WTC11 (cell line): ENCODE results near the gene KBTBD3. TPM values are rescaled to one million over a fixed set of nuclear protein-coding genes. Genes with fewer than 3 reads are reported as not detected.

Experiments used
- ATAC-seq: fragments of 200-7000 bp; cut with Tn5 transposase; 2 replicates; pipeline ENCODE4 v1.10.0; 2021; ENCODE audit warnings: mild to moderate bottlenecking, moderate library complexity
- CTCF ChIA-PET: fragments of 300-600 bp; sonication (Branson Sonifier 250); formaldehyde crosslinking; loops from one replicate; lab custom pipeline; 2021; ENCODE audit warnings: antibody characterized with exemption; lab: Charles Lee
- POLR2A ChIA-PET: fragments of 350-600 bp; sonication (Branson Sonifier 250); formaldehyde crosslinking; loops from one replicate; lab custom pipeline; 2021; ENCODE audit warnings: antibody characterized with exemption; lab: Charles Lee
- DNase-seq: peaks from one replicate; pipeline ENCODE4 v3.0.0; 2021; ENCODE audit warnings: low spot score
- H3K27ac Mint-ChIP-seq: 2 replicates; pipeline ENCODE4 v1.8.0; 2021; ENCODE audit warnings: mixed read lengths
- H3K27me3 Mint-ChIP-seq: 2 replicates; pipeline ENCODE4 v1.8.0; 2021; ENCODE audit warnings: low read depth, mild to moderate bottlenecking, moderate library complexity, mixed read lengths
- H3K36me3 Mint-ChIP-seq: 2 replicates; pipeline ENCODE4 v1.8.0; 2021; ENCODE audit warnings: mixed read lengths
- H3K4me1 Mint-ChIP-seq: 2 replicates; pipeline ENCODE4 v1.8.0; 2022; ENCODE audit warnings: mixed read lengths
- H3K4me3 Mint-ChIP-seq: 2 replicates; pipeline ENCODE4 v1.8.0; 2021; ENCODE audit warnings: mild to moderate bottlenecking, moderate library complexity, mixed read lengths
- H3K9me3 Mint-ChIP-seq: 2 replicates; pipeline ENCODE4 v1.8.0; 2021; ENCODE audit warnings: mixed read lengths
- CREM ChIP-seq: sonication (generic); formaldehyde crosslinking; IDR thresholded peaks from 2 replicates; pipeline ENCODE4 v1.8.1; 2022; ENCODE audit warnings: mild to moderate bottlenecking, missing genetic modification reagents, moderate library complexity
- ESRRA ChIP-seq: sonication (generic); formaldehyde crosslinking; IDR thresholded peaks from 2 replicates; pipeline ENCODE4 v1.8.1; 2022; ENCODE audit warnings: mild to moderate bottlenecking, missing genetic modification reagents, borderline replicate concordance
- ETV6 ChIP-seq: sonication (generic); formaldehyde crosslinking; IDR thresholded peaks from 2 replicates; pipeline ENCODE4 v1.8.1; 2022; ENCODE audit warnings: mild to moderate bottlenecking, missing genetic modification reagents
- GABPB1 ChIP-seq: sonication (generic); formaldehyde crosslinking; IDR thresholded peaks from 2 replicates; pipeline ENCODE4 v1.8.1; 2023; ENCODE audit warnings: mild to moderate bottlenecking, missing genetic modification reagents
- HMGA2 ChIP-seq: fragments of 250-450 bp; sonication (Bioruptor Pico); IDR thresholded peaks from 2 replicates; pipeline ENCODE4 v1.4.0; 2021; ENCODE audit warnings: mild to moderate bottlenecking, moderate library complexity
- JUN ChIP-seq: sonication (generic); formaldehyde crosslinking; IDR thresholded peaks from 2 replicates; pipeline ENCODE4 v1.8.0; 2023; ENCODE audit warnings: mild to moderate bottlenecking, missing genetic modification reagents
- MXD4 ChIP-seq: fragments of 250-450 bp; sonication (Bioruptor Pico); IDR thresholded peaks from 2 replicates; pipeline ENCODE4 v1.8.0; 2021; ENCODE audit warnings: mild to moderate bottlenecking, moderate library complexity, borderline replicate concordance
- NFE2L1 ChIP-seq: sonication (generic); formaldehyde crosslinking; IDR thresholded peaks from 2 replicates; pipeline ENCODE4 v1.8.1; 2023; ENCODE audit warnings: missing genetic modification reagents
- NFYB ChIP-seq: sonication (generic); formaldehyde crosslinking; conservative IDR thresholded peaks from 2 replicates; pipeline ENCODE4 v1.8.0; 2022; ENCODE audit warnings: low read depth, missing genetic modification reagents
- SP1 ChIP-seq: sonication (generic); formaldehyde crosslinking; conservative IDR thresholded peaks from 2 replicates; pipeline ENCODE4 v1.8.1; 2022; ENCODE audit warnings: missing genetic modification reagents
- TP53 ChIP-seq: sonication (generic); formaldehyde crosslinking; IDR thresholded peaks from 2 replicates; pipeline ENCODE4 v1.8.1; 2023; ENCODE audit warnings: mild to moderate bottlenecking, missing genetic modification reagents
- ZNF121 ChIP-seq: sonication (generic); formaldehyde crosslinking; IDR thresholded peaks from 2 replicates; pipeline ENCODE4 v1.8.0; 2023; ENCODE audit warnings: missing genetic modification reagents
- ZNF138 ChIP-seq: sonication (generic); formaldehyde crosslinking; conservative IDR thresholded peaks from 2 replicates; pipeline ENCODE4 v1.8.1; 2022; ENCODE audit warnings: mild to moderate bottlenecking, moderate library complexity, missing genetic modification reagents
- ZNF317 ChIP-seq: sonication (generic); formaldehyde crosslinking; IDR thresholded peaks from 2 replicates; pipeline ENCODE4 v1.8.1; 2023; ENCODE audit warnings: low read depth, mild to moderate bottlenecking, moderate library complexity, missing genetic modification reagents, borderline replicate concordance
- ZNF423 ChIP-seq: fragments of 250-450 bp; sonication (Bioruptor Pico); IDR thresholded peaks from 2 replicates; pipeline ENCODE4 v2.1.2; 2022; ENCODE audit warnings: mild to moderate bottlenecking, moderate library complexity
- total RNA-seq: library from RNA; stranded (reverse); gene quantifications from 3 replicates; pipeline ENCODE4 v1.2.3, GENCODE V29; 2021
- TF ChIP-seq, protein P1 (sequence below): sonication (generic); formaldehyde crosslinking; IDR thresholded peaks from 2 replicates; pipeline ENCODE4 v1.8.0; 2023; ENCODE audit warnings: missing genetic modification reagents
- TF ChIP-seq, protein P2 (sequence below): sonication (generic); formaldehyde crosslinking; IDR thresholded peaks from 2 replicates; pipeline ENCODE4 v1.8.1; 2023; ENCODE audit warnings: mild to moderate bottlenecking, missing genetic modification reagents, moderate library complexity
- TF ChIP-seq, protein P3 (sequence below): fragments of 250-450 bp; sonication (Bioruptor Pico); IDR thresholded peaks from 2 replicates; pipeline ENCODE4 v1.8.0; 2021; ENCODE audit warnings: mild to moderate bottlenecking
- TF ChIP-seq, protein P4 (sequence below): sonication (generic); formaldehyde crosslinking; IDR thresholded peaks from 2 replicates; pipeline ENCODE4 v1.8.0; 2023; ENCODE audit warnings: mild to moderate bottlenecking, missing genetic modification reagents
- TF ChIP-seq, protein P5 (sequence below): sonication (generic); formaldehyde crosslinking; IDR thresholded peaks from 2 replicates; pipeline ENCODE4 v1.8.1; 2022; ENCODE audit warnings: low read depth, missing genetic modification reagents, borderline replicate concordance
- TF ChIP-seq, protein P6 (sequence below): fragments of 250-450 bp; sonication (Bioruptor Pico); IDR thresholded peaks from 2 replicates; pipeline ENCODE4 v1.9.0; 2021; ENCODE audit warnings: moderate library complexity, mild to moderate bottlenecking, inconsistent platforms, borderline replicate concordance
- TF ChIP-seq, protein P7 (sequence below): sonication (generic); formaldehyde crosslinking; IDR thresholded peaks from 2 replicates; pipeline ENCODE4 v1.8.1; 2022; ENCODE audit warnings: missing genetic modification reagents, borderline replicate concordance
- TF ChIP-seq, protein P8 (sequence below): sonication (generic); formaldehyde crosslinking; IDR thresholded peaks from 2 replicates; pipeline ENCODE4 v1.8.1; 2023; ENCODE audit warnings: mild to moderate bottlenecking, missing genetic modification reagents, borderline replicate concordance
- TF ChIP-seq, protein P9 (sequence below): sonication (generic); formaldehyde crosslinking; IDR thresholded peaks from 2 replicates; pipeline ENCODE4 v1.8.0; 2022; ENCODE audit warnings: mild to moderate bottlenecking, missing genetic modification reagents

KBTBD3 gene
- total RNA-seq, 1 experiment from 2014 or later, result 4.1 TPM

DNA sequence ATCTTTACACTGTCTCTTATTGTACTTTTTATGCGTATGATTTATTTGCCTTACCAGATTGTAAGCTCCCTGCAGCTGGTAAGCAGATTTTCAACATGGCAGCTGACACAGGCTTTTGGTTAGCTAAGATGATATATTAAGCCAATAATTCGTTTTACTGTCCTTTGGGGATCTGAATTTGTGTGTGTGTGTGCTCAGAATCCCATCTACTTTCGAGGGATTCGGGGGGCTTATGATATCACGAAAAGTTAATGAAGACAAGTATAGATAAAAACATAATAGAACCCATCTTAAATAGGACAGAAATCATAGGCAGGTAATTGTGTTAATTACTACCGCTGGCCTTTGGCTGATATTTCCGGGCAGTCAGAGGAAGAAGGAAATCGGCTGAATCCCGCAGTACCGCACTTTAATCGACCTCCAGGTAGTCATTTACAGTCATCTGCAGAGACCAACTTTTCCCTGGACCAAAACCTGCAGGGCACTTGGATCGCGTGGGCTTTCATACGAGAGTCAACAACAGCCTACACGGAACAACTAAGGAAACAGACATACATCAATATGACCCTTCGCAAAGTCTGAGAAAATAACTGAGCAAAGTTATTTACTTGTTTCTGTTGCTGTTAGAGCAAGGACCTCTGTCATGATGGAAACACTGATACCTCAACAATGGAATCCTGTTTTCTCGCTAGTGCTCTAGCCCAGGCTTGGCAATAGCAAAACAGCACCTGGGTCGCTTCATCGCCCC, 802 bp downstream of the KBTBD3 start:
- H3K27ac Mint-ChIP-seq, result peak overlapping the region; percentile 98
- ATAC-seq, result no peak
- POLR2A ChIA-PET, result interaction anchor here (0.6 to 1.2 kb wide), 5 partner anchors 24 to 116 kb away, joined by 3 to 12 read pairs (median 3); no protein-coding TSS in a partner anchor

DNA sequence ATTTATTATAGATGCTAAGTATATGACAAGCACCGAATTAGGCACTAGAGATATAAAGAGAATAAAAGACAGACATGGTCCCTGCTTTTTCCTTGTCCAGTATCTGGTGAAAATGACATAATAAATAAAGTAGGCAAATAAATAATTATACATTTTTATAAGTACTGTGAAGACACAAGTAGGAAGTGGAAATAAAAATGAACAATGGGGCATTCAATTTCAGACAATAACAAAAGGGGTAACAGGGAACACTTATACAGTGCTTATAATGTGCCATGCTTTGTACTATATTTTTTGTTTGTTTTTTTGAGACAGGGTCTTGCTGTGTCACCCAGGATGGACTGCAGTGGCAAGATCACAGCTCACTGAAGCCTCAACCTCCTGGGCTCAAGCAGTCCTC, 4.3 kb downstream of the KBTBD3 start:
- CTCF ChIA-PET, result no interaction called here
- no peaks in the 10 kb centered on the region for H3K9me3 Mint-ChIP-seq
- no peaks in the 10 kb centered on the region for H3K27me3 Mint-ChIP-seq
- no peak overlapping the region for H3K27ac Mint-ChIP-seq
- no peaks in the 10 kb centered on the region for H3K36me3 Mint-ChIP-seq
- H3K4me3 Mint-ChIP-seq, result no peak overlapping the region
- POLR2A ChIA-PET, result interaction anchor here (0.6 kb wide), 1 partner anchor 522 kb away, joined by 3 read pairs; no protein-coding TSS in a partner anchor
- DNase-seq (no peak), ATAC-seq (no peak)
- H3K4me1 Mint-ChIP-seq, result peaks cover 13% of the 10 kb centered on the region
- TF ChIP-seq, protein P1, sequence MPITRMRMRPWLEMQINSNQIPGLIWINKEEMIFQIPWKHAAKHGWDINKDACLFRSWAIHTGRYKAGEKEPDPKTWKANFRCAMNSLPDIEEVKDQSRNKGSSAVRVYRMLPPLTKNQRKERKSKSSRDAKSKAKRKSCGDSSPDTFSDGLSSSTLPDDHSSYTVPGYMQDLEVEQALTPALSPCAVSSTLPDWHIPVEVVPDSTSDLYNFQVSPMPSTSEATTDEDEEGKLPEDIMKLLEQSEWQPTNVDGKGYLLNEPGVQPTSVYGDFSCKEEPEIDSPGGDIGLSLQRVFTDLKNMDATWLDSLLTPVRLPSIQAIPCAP (CRISPR knock-in tag), result no peak
- TF ChIP-seq ESRRA (CRISPR knock-in tag) (no peak), ZNF121 (no peak), NFE2L1 (CRISPR knock-in tag) (no peak), ZNF317 (no peak), TP53 (CRISPR knock-in tag) (no peak), MXD4 (no peak), ETV6 (CRISPR knock-in tag) (no peak), NFYB (CRISPR knock-in tag) (no peak)
- TF ChIP-seq, protein P2, sequence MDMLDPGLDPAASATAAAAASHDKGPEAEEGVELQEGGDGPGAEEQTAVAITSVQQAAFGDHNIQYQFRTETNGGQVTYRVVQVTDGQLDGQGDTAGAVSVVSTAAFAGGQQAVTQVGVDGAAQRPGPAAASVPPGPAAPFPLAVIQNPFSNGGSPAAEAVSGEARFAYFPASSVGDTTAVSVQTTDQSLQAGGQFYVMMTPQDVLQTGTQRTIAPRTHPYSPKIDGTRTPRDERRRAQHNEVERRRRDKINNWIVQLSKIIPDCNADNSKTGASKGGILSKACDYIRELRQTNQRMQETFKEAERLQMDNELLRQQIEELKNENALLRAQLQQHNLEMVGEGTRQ (CRISPR knock-in tag), result no peak
- TF ChIP-seq, protein P3, sequence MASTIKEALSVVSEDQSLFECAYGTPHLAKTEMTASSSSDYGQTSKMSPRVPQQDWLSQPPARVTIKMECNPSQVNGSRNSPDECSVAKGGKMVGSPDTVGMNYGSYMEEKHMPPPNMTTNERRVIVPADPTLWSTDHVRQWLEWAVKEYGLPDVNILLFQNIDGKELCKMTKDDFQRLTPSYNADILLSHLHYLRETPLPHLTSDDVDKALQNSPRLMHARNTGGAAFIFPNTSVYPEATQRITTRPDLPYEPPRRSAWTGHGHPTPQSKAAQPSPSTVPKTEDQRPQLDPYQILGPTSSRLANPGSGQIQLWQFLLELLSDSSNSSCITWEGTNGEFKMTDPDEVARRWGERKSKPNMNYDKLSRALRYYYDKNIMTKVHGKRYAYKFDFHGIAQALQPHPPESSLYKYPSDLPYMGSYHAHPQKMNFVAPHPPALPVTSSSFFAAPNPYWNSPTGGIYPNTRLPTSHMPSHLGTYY (CRISPR knock-in tag), result no peak
- TF ChIP-seq, protein P4, sequence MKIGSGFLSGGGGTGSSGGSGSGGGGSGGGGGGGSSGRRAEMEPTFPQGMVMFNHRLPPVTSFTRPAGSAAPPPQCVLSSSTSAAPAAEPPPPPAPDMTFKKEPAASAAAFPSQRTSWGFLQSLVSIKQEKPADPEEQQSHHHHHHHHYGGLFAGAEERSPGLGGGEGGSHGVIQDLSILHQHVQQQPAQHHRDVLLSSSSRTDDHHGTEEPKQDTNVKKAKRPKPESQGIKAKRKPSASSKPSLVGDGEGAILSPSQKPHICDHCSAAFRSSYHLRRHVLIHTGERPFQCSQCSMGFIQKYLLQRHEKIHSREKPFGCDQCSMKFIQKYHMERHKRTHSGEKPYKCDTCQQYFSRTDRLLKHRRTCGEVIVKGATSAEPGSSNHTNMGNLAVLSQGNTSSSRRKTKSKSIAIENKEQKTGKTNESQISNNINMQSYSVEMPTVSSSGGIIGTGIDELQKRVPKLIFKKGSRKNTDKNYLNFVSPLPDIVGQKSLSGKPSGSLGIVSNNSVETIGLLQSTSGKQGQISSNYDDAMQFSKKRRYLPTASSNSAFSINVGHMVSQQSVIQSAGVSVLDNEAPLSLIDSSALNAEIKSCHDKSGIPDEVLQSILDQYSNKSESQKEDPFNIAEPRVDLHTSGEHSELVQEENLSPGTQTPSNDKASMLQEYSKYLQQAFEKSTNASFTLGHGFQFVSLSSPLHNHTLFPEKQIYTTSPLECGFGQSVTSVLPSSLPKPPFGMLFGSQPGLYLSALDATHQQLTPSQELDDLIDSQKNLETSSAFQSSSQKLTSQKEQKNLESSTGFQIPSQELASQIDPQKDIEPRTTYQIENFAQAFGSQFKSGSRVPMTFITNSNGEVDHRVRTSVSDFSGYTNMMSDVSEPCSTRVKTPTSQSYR (CRISPR knock-in tag), result no peak
- TF ChIP-seq, protein P5, sequence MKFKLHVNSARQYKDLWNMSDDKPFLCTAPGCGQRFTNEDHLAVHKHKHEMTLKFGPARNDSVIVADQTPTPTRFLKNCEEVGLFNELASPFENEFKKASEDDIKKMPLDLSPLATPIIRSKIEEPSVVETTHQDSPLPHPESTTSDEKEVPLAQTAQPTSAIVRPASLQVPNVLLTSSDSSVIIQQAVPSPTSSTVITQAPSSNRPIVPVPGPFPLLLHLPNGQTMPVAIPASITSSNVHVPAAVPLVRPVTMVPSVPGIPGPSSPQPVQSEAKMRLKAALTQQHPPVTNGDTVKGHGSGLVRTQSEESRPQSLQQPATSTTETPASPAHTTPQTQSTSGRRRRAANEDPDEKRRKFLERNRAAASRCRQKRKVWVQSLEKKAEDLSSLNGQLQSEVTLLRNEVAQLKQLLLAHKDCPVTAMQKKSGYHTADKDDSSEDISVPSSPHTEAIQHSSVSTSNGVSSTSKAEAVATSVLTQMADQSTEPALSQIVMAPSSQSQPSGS (CRISPR knock-in tag), result no peak
- TF ChIP-seq, protein P6, sequence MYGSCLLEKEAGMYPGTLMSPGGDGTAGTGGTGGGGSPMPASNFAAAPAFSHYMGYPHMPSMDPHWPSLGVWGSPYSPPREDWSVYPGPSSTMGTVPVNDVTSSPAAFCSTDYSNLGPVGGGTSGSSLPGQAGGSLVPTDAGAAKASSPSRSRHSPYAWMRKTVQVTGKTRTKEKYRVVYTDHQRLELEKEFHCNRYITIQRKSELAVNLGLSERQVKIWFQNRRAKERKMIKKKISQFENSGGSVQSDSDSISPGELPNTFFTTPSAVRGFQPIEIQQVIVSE (CRISPR knock-in tag), result no peak
- TF ChIP-seq, protein P7, sequence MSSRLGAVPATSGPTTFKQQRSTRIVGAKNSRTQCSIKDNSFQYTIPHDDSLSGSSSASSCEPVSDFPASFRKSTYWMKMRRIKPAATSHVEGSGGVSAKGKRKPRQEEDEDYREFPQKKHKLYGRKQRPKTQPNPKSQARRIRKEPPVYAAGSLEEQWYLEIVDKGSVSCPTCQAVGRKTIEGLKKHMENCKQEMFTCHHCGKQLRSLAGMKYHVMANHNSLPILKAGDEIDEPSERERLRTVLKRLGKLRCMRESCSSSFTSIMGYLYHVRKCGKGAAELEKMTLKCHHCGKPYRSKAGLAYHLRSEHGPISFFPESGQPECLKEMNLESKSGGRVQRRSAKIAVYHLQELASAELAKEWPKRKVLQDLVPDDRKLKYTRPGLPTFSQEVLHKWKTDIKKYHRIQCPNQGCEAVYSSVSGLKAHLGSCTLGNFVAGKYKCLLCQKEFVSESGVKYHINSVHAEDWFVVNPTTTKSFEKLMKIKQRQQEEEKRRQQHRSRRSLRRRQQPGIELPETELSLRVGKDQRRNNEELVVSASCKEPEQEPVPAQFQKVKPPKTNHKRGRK (CRISPR knock-in tag), result no peak
- TF ChIP-seq, protein P8, sequence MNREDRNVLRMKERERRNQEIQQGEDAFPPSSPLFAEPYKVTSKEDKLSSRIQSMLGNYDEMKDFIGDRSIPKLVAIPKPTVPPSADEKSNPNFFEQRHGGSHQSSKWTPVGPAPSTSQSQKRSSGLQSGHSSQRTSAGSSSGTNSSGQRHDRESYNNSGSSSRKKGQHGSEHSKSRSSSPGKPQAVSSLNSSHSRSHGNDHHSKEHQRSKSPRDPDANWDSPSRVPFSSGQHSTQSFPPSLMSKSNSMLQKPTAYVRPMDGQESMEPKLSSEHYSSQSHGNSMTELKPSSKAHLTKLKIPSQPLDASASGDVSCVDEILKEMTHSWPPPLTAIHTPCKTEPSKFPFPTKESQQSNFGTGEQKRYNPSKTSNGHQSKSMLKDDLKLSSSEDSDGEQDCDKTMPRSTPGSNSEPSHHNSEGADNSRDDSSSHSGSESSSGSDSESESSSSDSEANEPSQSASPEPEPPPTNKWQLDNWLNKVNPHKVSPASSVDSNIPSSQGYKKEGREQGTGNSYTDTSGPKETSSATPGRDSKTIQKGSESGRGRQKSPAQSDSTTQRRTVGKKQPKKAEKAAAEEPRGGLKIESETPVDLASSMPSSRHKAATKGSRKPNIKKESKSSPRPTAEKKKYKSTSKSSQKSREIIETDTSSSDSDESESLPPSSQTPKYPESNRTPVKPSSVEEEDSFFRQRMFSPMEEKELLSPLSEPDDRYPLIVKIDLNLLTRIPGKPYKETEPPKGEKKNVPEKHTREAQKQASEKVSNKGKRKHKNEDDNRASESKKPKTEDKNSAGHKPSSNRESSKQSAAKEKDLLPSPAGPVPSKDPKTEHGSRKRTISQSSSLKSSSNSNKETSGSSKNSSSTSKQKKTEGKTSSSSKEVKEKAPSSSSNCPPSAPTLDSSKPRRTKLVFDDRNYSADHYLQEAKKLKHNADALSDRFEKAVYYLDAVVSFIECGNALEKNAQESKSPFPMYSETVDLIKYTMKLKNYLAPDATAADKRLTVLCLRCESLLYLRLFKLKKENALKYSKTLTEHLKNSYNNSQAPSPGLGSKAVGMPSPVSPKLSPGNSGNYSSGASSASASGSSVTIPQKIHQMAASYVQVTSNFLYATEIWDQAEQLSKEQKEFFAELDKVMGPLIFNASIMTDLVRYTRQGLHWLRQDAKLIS, result no peak

More for the DNA sequence above, 802 bp downstream of the KBTBD3 start:
- Mint-ChIP-seq H3K4me1 (peaks cover 33% of the 10 kb centered on the region), H3K27me3 (no peaks in the 10 kb centered on the region), H3K9me3 (no peaks in the 10 kb centered on the region), H3K4me3 (peak overlapping the region; percentile 85)
- CTCF ChIA-PET, result interaction anchor here (1.0 to 2.4 kb wide), 5 partner anchors 10 to 213 kb away, joined by 3 to 11 read pairs (median 4); no protein-coding TSS in a partner anchor
- TF ChIP-seq CREM (CRISPR knock-in tag) (no peak), ETV6 (CRISPR knock-in tag) (no peak), JUN (no peak), GABPB1 (CRISPR knock-in tag) (no peak), SP1 (CRISPR knock-in tag) (no peak), ZNF423 (CRISPR knock-in tag) (no peak), HMGA2 (CRISPR knock-in tag) (no peak), ZNF138 (no peak)
- TF ChIP-seq, protein P9, sequence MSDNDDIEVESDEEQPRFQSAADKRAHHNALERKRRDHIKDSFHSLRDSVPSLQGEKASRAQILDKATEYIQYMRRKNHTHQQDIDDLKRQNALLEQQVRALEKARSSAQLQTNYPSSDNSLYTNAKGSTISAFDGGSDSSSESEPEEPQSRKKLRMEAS, result no peak
- TF ChIP-seq, all 79 proteins: peak for 0
- H3K36me3 Mint-ChIP-seq, result peaks cover 20% of the 10 kb centered on the region
- no peak for DNase-seq
